ENCODE measurements around the gene ELAPOR1.
"Not testable (repeated sequence)": the region's sequence is repeated elsewhere in the genome, so short reads cannot be mapped to it uniquely, and the experiment has no call there.

The ELAPOR1 gene

DNA sequence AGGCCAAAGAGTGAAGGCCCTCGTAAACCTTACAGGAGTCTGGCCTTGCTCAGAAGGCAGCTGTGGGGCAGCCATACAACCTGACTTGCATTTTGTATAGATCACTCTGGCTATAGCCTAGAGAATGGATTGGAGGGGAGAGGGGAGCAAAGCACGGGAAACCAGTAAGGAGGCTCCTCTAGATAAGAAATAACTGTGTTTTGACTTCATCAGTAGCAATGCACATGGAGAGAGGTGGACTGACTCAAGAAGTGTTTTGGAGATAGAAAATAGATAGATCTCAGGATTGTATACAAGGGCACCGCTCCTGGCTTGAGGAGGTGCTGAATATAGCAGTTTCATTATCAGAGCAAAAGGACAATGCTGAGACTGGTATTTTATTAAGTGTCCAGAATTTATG, 26.5 kb downstream of the ELAPOR1 start:
- DNase-seq: no peak

DNA sequence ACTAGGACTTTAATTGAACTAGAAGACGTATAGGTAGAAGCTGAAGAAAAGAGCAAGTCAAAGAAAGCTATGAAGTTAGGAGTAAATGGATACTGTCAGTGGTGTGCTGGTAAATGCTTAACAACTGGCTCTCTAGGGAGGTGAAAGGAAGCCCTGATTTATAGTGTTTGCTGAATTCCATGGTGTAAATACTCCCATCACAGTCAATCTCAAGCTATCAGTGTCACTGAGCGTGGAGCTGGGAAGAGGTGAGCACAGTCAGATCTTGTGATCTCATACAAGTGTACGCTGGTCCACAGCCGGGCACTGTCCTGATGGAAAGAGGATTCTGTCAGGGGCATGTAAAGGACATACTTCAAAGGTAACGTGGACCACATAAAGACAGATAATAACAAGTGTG, 28.3 kb downstream of the ELAPOR1 start:
- no peak for DNase-seq

DNA sequence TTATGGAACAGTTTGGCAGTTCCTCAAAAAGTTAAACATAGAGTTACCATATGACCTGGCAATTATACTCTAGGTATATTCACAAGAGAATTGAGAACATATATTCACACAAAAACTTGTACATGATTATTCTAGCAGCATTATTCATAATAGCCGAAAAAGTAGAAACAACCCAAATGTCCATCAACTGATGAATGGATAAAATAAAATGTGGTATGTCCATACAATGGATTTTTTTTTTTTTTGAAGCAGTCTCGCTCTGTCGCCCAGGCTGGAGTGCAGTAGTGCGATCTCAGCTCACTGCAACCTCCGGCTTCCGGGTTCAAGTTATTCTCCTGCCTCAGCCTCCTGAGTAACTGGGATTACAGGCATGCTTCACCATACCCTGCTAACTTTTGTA, 28.8 kb downstream of the ELAPOR1 start:
- DNase-seq: not testable (repeated sequence)

DNA sequence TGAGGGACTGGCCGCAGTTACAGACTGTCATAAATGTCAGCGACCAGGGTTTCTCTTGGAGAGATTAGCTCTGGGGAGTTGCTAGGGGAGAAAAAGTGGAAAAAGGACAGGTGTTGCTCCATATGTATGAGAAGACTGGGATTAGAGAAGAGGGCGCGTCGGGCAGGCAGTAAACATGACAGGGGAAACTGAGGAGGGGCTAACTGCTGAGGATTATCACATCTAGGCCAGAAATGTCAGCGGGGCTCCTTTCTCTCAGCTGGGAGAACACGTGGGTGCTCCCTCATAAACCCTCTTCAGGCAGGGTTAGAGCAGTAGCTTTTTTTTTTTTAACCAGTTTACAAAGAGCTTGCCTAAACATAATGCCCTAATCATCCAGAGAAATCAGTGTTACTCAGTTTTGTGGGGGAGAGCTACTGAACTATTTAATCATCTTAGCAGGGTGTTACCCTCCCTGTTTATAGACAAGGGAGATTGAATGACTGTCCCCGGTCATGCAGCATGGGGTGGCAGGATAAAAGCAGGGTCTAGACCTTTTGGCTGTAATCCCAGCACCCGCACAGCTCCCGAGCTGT, 35.2 kb downstream of the ELAPOR1 start:
- no peak for DNase-seq

DNA sequence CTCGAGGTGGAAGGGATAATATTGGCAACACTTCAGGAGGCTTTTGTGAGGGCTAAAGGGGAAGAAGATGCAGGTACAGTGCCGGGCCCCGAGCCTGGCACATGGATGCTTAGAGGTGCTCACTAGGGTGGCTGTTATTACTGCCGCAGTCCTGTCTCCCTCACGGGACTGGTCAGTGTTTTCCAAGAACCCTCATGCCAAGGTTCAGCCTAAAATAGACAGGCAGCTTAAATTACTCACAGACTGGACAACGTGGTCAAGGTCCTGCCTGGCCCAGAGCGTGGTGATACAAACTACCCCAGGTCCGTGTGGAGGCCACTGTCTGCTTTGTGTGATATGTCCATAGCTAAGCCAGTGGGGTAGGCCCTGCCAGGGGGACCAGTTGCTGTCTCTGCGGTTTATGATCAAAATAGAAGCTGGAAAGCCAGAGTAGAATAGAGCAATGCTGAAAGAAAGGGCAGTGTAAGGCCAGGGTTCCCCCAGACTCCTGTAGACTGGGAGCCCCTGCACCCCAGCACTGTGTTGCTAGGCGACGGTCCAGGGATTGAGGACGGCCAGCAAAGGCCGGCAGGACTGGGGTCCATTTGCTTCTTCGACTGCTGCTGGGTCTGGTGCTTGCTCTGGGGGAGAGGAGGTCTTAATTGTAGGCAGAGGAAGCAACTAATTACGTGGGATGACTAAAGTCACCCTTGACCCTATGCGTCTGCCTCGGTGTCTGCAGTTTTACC, 36.1 kb downstream of the ELAPOR1 start:
- no peak for DNase-seq

DNA sequence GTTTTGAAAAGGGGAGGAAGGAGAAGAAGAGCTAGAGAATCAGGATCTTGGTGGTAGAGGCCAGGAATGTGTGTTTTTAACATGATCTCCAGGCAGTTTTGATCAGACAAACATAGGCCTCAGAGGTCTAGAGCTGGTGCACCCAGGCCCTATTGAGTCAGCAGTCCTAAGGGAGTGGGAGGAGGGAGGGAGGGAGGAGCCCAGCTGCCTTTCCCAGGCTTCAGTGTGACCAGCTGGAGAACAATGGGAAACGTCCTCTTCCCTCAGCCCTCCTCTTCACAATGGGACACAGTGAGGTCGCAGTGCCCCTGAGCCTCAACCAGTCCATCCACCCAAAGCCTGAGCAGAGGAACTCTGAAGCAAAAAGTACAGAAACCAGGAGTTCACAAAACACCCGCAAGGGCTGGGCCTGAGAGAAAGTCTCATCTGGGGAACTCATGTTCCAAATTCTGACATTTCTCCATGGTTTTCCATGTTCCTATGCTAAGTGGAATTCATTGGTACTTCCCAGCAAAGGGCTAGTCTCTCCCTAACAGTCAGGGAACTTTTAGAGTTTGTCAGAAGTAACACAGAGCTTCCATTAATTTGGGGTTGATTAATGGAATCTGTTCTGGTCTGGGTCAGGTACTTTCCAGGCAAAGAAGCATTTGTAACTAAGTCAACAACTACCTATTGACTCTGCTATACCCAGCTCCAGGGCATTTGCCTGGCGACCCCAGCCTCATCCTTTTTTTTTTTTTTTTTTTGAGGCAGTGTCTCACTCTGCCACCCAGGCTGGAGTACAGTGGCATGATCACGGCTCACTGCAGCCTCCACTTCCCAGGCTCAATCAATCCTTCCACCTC, 37.5 kb downstream of the ELAPOR1 start:
- peak; percentile 63 to 81 for DNase-seq

DNA sequence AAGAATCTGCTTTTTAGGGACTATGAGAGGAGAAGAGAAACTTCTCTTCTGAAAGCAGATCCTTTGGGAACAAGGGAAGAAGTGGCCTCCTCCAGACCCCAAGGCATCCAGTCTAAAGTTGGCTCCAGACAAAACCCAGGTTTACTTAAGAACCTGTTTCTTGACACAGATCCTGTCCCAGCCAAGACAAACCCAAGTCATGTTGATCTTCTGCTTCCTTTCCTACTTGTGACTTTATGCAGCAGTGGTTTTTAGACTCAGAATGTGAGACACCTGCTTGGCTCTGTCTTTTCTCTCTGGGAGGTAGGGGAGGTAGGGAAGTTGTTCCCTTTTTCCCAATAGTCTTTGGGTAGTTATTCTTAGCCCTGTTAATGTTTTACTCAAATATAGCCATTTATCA, 38.3 kb downstream of the ELAPOR1 start:
- no peak for DNase-seq

DNA sequence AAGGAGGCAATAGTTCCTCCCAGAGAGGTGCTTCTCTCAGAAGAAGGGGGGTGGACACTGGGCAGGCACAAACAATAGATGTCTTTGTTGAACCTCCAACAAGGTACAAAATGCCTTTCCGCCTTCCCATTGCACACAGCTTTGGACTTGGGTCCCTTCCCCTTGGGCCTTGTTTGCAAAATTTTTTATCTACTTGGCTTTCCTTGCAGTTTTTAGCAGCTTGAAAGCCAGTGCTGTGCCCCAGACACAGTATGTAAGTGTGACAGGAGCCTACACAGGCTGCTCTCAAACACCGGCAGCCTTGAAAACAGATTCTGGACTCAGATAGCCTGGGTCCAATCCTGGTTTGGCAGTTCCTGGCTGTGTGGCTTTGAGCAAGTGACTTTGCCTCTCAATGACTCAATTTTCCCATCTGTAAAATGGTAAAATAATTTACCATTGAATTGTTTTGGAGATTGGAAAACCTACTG, 43.0 kb downstream of the ELAPOR1 start:
- no peak for DNase-seq

DNA sequence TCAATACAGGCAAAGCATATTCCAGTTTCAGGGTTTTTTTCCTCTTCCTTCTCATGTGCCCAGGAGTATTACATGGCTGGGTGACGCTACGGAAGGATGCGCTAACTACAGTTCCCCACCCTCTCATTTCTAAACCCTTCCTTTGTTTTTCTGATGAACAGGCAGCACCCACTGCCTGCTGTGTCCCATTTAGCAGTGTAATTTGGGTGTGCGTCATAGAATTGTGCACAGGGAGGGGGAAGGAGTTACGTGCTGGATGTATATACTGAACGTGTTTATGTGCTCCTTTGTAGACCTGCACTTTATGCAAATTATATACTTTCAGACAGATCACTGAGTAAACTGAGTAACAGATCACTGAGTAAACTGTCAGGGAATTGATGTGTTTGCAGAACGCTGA, 44.5 kb downstream of the ELAPOR1 start:
- DNase-seq: no peak

DNA sequence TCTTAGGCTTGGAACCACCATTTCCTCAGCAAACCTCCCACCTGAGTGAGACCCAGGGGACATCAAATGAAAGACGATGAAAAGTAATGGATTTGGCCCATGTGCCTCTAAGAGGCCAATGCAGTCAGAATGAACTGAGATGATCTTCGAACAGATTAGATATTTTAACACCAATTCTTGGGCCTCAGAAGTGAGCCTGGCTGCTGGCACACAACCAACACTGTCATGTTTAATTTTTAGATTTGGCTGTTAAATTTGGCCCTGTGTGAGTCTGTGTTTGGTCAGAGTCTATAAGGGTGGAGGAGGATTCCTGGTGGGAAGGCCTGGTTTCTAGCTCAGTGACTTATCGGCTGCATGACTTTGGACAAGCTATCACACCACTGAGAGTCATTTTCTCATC, 45.4 kb downstream of the ELAPOR1 start:
- no peak for DNase-seq

DNA sequence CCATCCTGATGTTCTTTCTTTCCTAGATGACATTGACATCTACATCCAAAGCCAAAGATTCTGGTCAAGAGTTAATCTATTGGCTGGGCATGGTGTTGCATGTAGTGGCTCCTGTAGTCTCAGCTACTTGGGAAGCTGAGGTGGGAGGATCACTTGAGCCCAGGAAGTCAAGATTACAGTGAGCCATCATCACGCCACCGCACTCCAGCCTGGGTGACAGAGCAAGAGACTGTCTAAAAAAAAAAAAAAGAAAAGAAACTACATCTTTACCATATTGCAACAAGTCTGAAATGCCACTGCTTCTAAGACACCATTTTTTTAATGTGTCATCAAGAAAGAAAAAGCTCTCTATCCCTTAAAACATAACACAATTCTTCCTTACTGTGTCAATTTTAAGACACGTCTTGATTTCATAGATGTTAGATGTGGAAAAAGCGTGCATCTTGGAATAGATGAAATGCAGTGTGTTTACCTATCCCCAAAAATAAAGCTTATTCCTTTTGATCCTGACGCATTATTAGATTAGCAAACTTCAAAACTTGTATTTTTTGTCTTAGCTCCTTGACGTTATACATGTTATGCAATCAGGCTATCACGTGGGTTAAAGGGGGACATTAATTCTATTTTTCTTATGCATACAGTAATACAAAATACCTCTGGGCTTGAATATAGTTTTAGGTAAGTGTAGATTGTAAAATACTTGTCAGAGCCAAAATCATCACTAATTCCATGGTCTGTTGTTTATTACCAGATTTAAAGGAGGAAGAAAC, 46.3 kb downstream of the ELAPOR1 start:
- no peak for DNase-seq

DNA sequence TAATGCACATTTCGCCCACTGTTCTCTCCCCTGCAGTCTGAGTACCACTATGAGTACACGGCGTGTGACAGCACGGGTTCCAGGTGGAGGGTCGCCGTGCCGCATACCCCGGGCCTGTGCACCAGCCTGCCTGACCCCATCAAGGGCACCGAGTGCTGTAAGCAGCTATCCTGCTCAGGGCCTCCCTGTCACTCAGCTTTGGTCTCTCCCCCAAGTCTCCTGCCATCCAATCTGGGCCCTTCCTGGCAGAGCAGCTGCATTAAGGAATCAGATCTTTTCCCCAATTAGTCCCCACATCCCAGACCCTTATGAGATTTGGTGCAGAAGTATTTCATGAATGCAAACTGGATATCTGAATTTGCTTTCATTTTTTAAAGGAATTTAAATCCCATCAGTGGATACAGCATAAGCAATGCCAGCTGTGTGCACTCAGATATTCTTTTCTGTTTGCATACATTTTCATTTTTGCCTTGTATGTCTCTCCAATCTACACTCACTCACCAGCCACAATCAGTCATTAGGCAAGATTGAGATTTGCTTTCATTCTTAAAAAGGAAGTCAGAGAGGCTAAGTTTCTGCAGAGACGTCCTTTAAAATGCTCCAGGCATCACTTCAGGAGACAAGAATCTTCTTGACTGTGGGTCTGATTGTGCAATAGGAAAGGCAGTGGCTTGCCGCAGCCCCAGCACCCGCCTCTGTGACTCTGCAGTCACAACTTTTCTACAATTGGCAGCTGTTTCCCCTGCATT, 48.1 kb downstream of the ELAPOR1 start:
- DNase-seq: no peak

DNA sequence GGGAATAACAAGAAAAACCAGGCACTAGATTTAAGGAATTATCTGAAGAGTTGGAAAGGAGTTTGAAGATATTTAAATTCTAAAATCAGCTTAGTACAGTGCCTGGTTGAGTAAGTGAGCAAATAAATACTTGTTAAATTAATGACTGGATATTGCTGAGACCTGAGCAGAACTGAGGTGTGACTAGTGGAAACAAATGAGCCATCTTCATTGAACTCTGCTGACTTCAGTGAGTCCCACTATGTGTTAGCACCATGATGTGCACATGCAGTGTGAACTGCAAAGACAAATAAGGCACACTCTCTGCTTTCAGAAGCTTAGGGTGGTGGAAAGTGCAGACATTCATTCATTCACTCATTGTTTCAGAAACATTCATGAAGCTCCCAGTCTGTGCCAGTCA, 48.7 kb downstream of the ELAPOR1 start:
- DNase-seq: no peak

DNA sequence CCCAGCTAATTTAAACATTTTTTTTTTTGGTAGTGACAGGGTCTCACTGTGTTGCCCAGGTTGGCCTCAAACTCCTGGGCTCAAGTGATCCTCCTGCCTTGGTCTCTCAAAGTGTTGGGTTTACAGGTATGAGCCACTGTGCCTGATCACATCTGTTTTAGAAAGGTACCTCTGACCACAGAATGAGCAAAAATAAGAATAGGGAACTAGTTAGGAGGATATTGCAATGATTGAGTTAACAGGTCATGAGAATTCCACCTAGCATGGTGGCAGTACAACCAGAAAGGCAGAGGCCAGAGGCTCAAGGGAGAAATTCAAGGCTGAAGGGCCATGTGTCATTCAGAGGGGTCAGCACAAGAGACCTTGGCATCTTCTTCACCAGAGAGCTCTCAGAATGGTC, 49.6 kb downstream of the ELAPOR1 start:
- no peak for DNase-seq

Data from SHP77 (cell line).